SK-N-SH treated with all-trans-retinoic acid at 6 μM for 48 hours (cell line): ENCODE results near the gene IRS1.

Experiments
- ARNTL ChIP-seq: fragments of 450-650 bp; formaldehyde crosslinking; IDR thresholded peaks from 2 replicates; pipeline ENCODE4 v1.5.0; 2020; ENCODE audit warnings: low read depth, mild to moderate bottlenecking, moderate library complexity, borderline replicate concordance
- PPARA ChIP-seq: fragments of 250-450 bp; sonication (Bioruptor Pico); IDR thresholded peaks from 2 replicates; pipeline ENCODE4 v1.5.0; 2020; ENCODE audit warnings: mild to moderate bottlenecking, borderline replicate concordance
- ZFP3 ChIP-seq: fragments of 250-450 bp; sonication (Bioruptor Pico); IDR thresholded peaks from 2 replicates; pipeline ENCODE4 v1.5.0; 2020; ENCODE audit warnings: mild to moderate bottlenecking, moderate library complexity
- ZFP30 ChIP-seq: fragments of 450-650 bp; formaldehyde crosslinking; IDR thresholded peaks from 2 replicates; pipeline ENCODE4 v1.5.0; 2022; ENCODE audit warnings: mild to moderate bottlenecking, moderate library complexity
- TF ChIP-seq, protein P1 (sequence below): fragments of 250-450 bp; sonication (Bioruptor Pico); IDR thresholded peaks from 2 replicates; pipeline ENCODE4 v1.5.1; 2021; ENCODE audit warnings: mild to moderate bottlenecking, moderate library complexity

- TF ChIP-seq ZFP3 (CRISPR knock-in tag) = no peak
- TF ChIP-seq PPARA (CRISPR knock-in tag) = no peak
- TF ChIP-seq ZFP30 = no peak
- no peak for TF ChIP-seq ARNTL
- TF ChIP-seq, protein P1, sequence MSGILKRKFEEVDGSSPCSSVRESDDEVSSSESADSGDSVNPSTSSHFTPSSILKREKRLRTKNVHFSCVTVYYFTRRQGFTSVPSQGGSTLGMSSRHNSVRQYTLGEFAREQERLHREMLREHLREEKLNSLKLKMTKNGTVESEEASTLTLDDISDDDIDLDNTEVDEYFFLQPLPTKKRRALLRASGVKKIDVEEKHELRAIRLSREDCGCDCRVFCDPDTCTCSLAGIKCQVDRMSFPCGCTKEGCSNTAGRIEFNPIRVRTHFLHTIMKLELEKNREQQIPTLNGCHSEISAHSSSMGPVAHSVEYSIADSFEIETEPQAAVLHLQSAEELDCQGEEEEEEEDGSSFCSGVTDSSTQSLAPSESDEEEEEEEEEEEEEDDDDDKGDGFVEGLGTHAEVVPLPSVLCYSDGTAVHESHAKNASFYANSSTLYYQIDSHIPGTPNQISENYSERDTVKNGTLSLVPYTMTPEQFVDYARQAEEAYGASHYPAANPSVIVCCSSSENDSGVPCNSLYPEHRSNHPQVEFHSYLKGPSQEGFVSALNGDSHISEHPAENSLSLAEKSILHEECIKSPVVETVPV = no peak
Measured at GRCh38 chr2:226683196-226683595, 116.4 kb downstream of the IRS1 start.
